Effector memory CD8-positive, alpha-beta T cell (primary cell): ENCODE results near the gene ZNF695.
"Not testable (repeated sequence)": the region's sequence is repeated elsewhere in the genome, so short reads cannot be mapped to it uniquely, and the experiment has no call there.

ENCODE experiments used
- ATAC-seq: fragments of 150-1000 bp; cut with Tn5 transposase; replicated peaks from 2 replicates; pipeline ENCODE4 v1.10.0; 2021; ENCODE audit warnings: mild to moderate bottlenecking, moderate library complexity
- DNase-seq, 3 experiments: peaks; one replicate each; pipeline ENCODE4 v3.0.0; 2021
- H3K27ac Mint-ChIP-seq, 2 donors: one replicate each; pipeline ENCODE4 v1.8.0; 2022; ENCODE audit warnings: mild to moderate bottlenecking in 2 of 2, mixed read lengths in 2 of 2, moderate library complexity in 2 of 2
- H3K27me3 Mint-ChIP-seq, 2 donors: one replicate each; pipeline ENCODE4 v1.8.0; 2022; ENCODE audit warnings: mixed read lengths in 2 of 2
- H3K36me3 Mint-ChIP-seq: one replicate; pipeline ENCODE4 v1.8.0; 2022; ENCODE audit warnings: mild to moderate bottlenecking, moderate library complexity, mixed read lengths; ENCODE audit not compliant: insufficient read depth
- H3K4me1 Mint-ChIP-seq, 2 donors: one replicate each; pipeline ENCODE4 v1.8.0; 2022; ENCODE audit warnings: low read depth in 2 of 2, mixed read lengths in 2 of 2
- H3K4me3 Mint-ChIP-seq, 2 donors: one replicate each; pipeline ENCODE4 v1.8.0; 2022; ENCODE audit warnings: mild to moderate bottlenecking in 2 of 2, mixed read lengths in 2 of 2, moderate library complexity in 2 of 2
- H3K9me3 Mint-ChIP-seq, 2 donors: one replicate each; pipeline ENCODE4 v1.8.0; 2022; ENCODE audit warnings: mixed read lengths in 2 of 2
- total RNA-seq, 9 experiments: gene quantifications; one replicate each; lab custom pipeline; 2026; lab: John Stamatoyannopoulos, UW

The ZNF695 gene
- 0 to 0.37 (median 0) reads per million in 9 experiments for total RNA-seq

GRCh38 chr1:247007511-247008405 is at the start of gene ZNF695:
Gene ZNF695, minus strand, starts transcription at chr1:247008057. Its CDS starts 149 bp downstream, at chr1:247007908.
- H3K27me3 Mint-ChIP-seq: peaks cover 39 to 44% of the 10 kb centered on the region in 2 donors
- DNase-seq: peak; percentile 0 to 4 (median 2)
- H3K27ac Mint-ChIP-seq: no peak within 1 kb of the TSS
- peaks cover 4 to 6% of the 10 kb centered on the region in 2 donors for H3K4me1 Mint-ChIP-seq
- peaks cover 4 to 8% of the 10 kb centered on the region in 2 donors for H3K9me3 Mint-ChIP-seq
- H3K4me3 Mint-ChIP-seq: peak within 1 kb of the TSS; percentile 79 to 85
- peak; percentile 76 for ATAC-seq
- peaks cover 3% of the 10 kb centered on the region for H3K36me3 Mint-ChIP-seq

GRCh38 chr1:247056071-247056470 is 48.2 kb upstream of the ZNF695 start:
- no peaks in the 10 kb centered on the region for H3K36me3 Mint-ChIP-seq

GRCh38 chr1:247054992-247055415 is 47.1 kb upstream of the ZNF695 start:
- Mint-ChIP-seq H3K4me1 (peaks cover 6 to 10% of the 10 kb centered on the region in 2 donors), H3K27ac (no peak overlapping the region)

More at GRCh38 chr1:247056071-247056470, 48.2 kb upstream of the ZNF695 start:
- no peak for ATAC-seq
- H3K27ac Mint-ChIP-seq: no peak overlapping the region
- no peak for DNase-seq
- no peaks in the 10 kb centered on the region for H3K27me3 Mint-ChIP-seq
- H3K4me3 Mint-ChIP-seq: no peak overlapping the region
- H3K9me3 Mint-ChIP-seq: peaks cover 5 to 8% of the 10 kb centered on the region in 2 donors
- peaks cover 6 to 10% of the 10 kb centered on the region in 2 donors for H3K4me1 Mint-ChIP-seq

GRCh38 chr1:247047702-247048101 is 39.8 kb upstream of the ZNF695 start:
- Mint-ChIP-seq H3K27me3 (no peaks in the 10 kb centered on the region), H3K4me1 (no peaks in the 10 kb centered on the region), H3K36me3 (no peaks in the 10 kb centered on the region), H3K27ac (no peak overlapping the region), H3K4me3 (no peak overlapping the region), H3K9me3 (peaks cover 7 to 26% of the 10 kb centered on the region in 2 donors)
- DNase-seq (no peak), ATAC-seq (no peak)

More at GRCh38 chr1:247054992-247055415, 47.1 kb upstream of the ZNF695 start:
- H3K9me3 Mint-ChIP-seq: peaks cover 5 to 8% of the 10 kb centered on the region in 2 donors
- no peak for ATAC-seq
- H3K36me3 Mint-ChIP-seq: no peaks in the 10 kb centered on the region
- no peak overlapping the region for H3K4me3 Mint-ChIP-seq
- no peaks in the 10 kb centered on the region for H3K27me3 Mint-ChIP-seq
- DNase-seq: no peak

GRCh38 chr1:247047260-247047659 is 39.4 kb upstream of the ZNF695 start:
- no peaks in the 10 kb centered on the region for H3K27me3 Mint-ChIP-seq
- peaks cover 7 to 26% of the 10 kb centered on the region in 2 donors for H3K9me3 Mint-ChIP-seq
- H3K27ac Mint-ChIP-seq: no peak overlapping the region
- DNase-seq: no peak
- H3K4me3 Mint-ChIP-seq: no peak overlapping the region
- no peaks in the 10 kb centered on the region for H3K36me3 Mint-ChIP-seq
- H3K4me1 Mint-ChIP-seq: no peaks in the 10 kb centered on the region
- no peak for ATAC-seq

GRCh38 chr1:247043406-247043805 is 35.5 kb upstream of the ZNF695 start:
- Mint-ChIP-seq H3K4me1 (no peaks in the 10 kb centered on the region), H3K27ac (no peak overlapping the region), H3K36me3 (no peaks in the 10 kb centered on the region), H3K27me3 (no peaks in the 10 kb centered on the region), H3K9me3 (peaks cover 6 to 15% of the 10 kb centered on the region in 2 donors), H3K4me3 (no peak overlapping the region)
- DNase-seq (no peak), ATAC-seq (no peak)

GRCh38 chr1:247037511-247038320 is 29.9 kb upstream of the ZNF695 start:
- no peaks in the 10 kb centered on the region for H3K4me1 Mint-ChIP-seq
- no peak overlapping the region for H3K4me3 Mint-ChIP-seq
- ATAC-seq (no peak), DNase-seq (no peak)
- H3K27me3 Mint-ChIP-seq: no peaks in the 10 kb centered on the region
- no peaks in the 10 kb centered on the region for H3K36me3 Mint-ChIP-seq
- H3K27ac Mint-ChIP-seq: no peak overlapping the region
- H3K9me3 Mint-ChIP-seq: peaks cover 4 to 10% of the 10 kb centered on the region in 2 donors

- H3K27ac Mint-ChIP-seq, H3K27me3 Mint-ChIP-seq, H3K4me3 Mint-ChIP-seq, H3K4me1 Mint-ChIP-seq, DNase-seq, H3K36me3 Mint-ChIP-seq, ATAC-seq: not testable (repeated sequence)
- peaks cover 4 to 10% of the 10 kb centered on the region in 2 donors for H3K9me3 Mint-ChIP-seq
Measured at GRCh38 chr1:247032306-247032705, 24.4 kb upstream of the ZNF695 start.

GRCh38 chr1:247024658-247025057 is 16.8 kb upstream of the ZNF695 start:
- not testable (repeated sequence) for ATAC-seq, H3K4me3 Mint-ChIP-seq, H3K4me1 Mint-ChIP-seq, H3K27me3 Mint-ChIP-seq, DNase-seq, H3K36me3 Mint-ChIP-seq, H3K27ac Mint-ChIP-seq
- peaks cover 13 to 18% of the 10 kb centered on the region in 2 donors for H3K9me3 Mint-ChIP-seq

GRCh38 chr1:247013391-247013790 is 5.5 kb upstream of the ZNF695 start:
- DNase-seq (no peak), ATAC-seq (no peak)
- peaks cover 0 to 5% of the 10 kb centered on the region in 2 donors for H3K9me3 Mint-ChIP-seq
- no peaks in the 10 kb centered on the region for H3K36me3 Mint-ChIP-seq
- H3K27me3 Mint-ChIP-seq: peaks cover 2 to 4% of the 10 kb centered on the region in 2 donors
- no peak overlapping the region for H3K4me3 Mint-ChIP-seq
- no peaks in the 10 kb centered on the region for H3K4me1 Mint-ChIP-seq
- no peak overlapping the region for H3K27ac Mint-ChIP-seq

GRCh38 chr1:247008406-247008799 is 546 bp upstream of the ZNF695 start:
- no peak overlapping the region for H3K27ac Mint-ChIP-seq
- H3K36me3 Mint-ChIP-seq: peaks cover 3% of the 10 kb centered on the region
- peaks cover 4 to 8% of the 10 kb centered on the region in 2 donors for H3K9me3 Mint-ChIP-seq
- H3K4me1 Mint-ChIP-seq: peaks cover 4 to 6% of the 10 kb centered on the region in 2 donors
- DNase-seq (no peak), ATAC-seq (no peak)
- H3K4me3 Mint-ChIP-seq: peak overlapping the region; percentile 79 to 85
- H3K27me3 Mint-ChIP-seq: peaks cover 39 to 44% of the 10 kb centered on the region in 2 donors

GRCh38 chr1:247004081-247004480 is 3.8 kb downstream of the ZNF695 start:
- H3K4me3 Mint-ChIP-seq, DNase-seq: not testable (repeated sequence)
- H3K9me3 Mint-ChIP-seq: peaks cover 8 to 12% of the 10 kb centered on the region in 2 donors

GRCh38 chr1:246989901-246990300 is 18.0 kb downstream of the ZNF695 start:
- no peak overlapping the region for H3K27ac Mint-ChIP-seq
- H3K27me3 Mint-ChIP-seq: no peaks in the 10 kb centered on the region
- peaks cover 2% of the 10 kb centered on the region for H3K36me3 Mint-ChIP-seq
- peaks cover 15 to 16% of the 10 kb centered on the region in 2 donors for H3K9me3 Mint-ChIP-seq
- no peak for DNase-seq
- no peak for ATAC-seq
- no peaks in the 10 kb centered on the region for H3K4me1 Mint-ChIP-seq
- H3K4me3 Mint-ChIP-seq: no peak overlapping the region

More at GRCh38 chr1:247004081-247004480, 3.8 kb downstream of the ZNF695 start:
- H3K36me3 Mint-ChIP-seq, H3K4me1 Mint-ChIP-seq, ATAC-seq, H3K27ac Mint-ChIP-seq: not testable (repeated sequence)
- peaks cover 56 to 64% of the 10 kb centered on the region in 2 donors for H3K27me3 Mint-ChIP-seq
